ENCODE data around the gene TMEM176A.

TMEM176A gene

DNA sequence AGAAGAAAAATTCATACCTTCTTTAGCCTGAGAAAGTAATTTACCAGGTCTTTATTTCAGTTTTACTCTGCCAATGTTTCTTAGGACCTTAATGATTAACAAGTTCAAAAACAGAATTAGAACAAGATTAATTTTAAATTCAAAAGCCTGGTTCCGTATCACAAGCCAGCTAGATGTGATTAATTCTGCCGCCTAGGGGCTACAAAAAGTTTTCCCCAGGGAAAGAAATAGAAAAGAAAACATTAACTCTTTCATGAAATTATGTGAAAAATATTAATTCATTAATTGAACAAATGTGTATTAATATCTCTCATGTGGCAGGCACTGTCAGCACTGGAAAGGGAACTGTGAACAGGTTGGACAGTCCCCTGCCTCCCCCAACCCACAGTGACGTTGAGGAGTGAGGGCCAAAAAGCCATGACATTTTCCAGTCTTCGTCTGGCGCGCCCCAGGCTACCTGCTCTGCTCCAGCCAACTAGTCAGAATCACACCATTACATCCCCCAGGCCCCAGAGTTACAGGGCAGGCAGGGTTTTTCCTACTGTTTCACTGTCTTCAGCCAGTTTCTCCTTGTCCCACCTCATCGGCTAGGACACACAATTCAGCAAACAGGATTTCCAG lies 20.1 kb downstream of the TMEM176A start:
- DNase-seq: no peak

GRCh38 chr7:150823043-150823442 lies 22.5 kb downstream of the TMEM176A start:
- no peak for DNase-seq

DNA sequence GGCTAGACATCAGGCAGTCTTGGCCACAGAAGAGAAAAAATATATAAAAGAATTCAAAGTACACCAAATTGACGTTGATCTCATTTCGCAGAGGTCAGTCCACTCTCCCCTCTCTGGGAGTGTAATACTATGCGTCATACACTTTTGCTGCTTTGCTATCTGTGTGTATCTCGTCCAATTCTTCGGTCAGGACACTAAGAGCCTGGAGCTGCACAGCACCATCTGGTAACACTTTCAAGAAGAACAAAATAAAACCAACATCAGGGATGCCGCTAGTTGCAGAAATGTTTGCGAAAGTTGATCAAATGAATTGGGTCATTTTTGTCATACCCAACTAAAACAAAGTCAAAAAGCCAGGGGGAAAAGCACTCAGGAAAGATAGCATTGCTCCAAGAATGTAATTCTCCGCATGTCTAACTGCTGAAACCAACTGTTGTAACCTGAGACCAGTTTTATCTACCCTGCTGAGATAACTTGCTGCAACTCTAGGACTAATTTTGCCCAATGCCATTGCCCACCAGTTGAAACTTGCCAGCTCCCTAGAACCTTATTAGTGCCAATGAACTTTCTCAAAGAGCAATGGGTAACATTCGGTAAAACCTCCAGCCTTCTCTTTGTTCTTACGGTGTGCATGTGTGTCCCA lies 23.0 kb downstream of the TMEM176A start:
- no peak for DNase-seq

GRCh38 chr7:150824379-150825177 lies 24.0 kb downstream of the TMEM176A start:
- DNase-seq: no peak

DNA sequence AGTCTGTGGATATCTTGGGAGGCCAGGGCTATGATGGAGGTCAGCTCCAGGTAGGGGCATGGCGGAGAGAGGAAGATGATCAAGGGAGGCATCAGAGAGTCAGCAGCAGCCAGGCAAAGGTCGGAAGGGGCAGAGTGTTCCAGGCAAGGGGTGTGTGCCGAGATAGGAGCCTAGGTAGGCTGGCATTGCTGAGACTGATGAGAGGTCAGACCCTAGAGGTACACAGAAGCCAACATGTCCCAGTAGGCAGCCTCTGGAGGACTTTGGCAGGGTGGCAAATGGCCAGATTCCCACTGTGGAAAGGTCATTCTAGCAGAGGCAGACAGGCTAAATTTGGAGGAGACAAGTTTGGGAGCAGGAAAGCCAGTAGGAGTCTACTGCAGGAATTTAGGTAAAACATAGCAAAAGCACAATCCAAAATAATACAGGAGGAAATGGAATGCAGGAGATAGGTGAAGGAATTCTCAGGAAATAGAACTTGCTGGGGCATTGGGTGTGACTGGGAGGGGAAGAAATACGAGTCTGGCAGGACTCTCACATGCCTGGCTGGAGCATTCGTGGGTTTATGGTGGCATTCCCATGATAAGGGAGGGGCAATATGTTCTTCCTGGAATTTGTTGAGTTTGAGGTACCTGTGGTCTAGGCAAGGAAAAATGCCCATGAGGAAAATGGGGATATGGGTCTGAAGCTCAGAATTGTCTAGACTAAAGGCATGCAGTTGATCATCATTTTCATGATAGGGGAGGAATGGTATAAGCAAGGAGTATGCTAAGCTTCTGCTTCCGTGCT lies 25.7 kb downstream of the TMEM176A start:
- DNase-seq: no peak

DNA sequence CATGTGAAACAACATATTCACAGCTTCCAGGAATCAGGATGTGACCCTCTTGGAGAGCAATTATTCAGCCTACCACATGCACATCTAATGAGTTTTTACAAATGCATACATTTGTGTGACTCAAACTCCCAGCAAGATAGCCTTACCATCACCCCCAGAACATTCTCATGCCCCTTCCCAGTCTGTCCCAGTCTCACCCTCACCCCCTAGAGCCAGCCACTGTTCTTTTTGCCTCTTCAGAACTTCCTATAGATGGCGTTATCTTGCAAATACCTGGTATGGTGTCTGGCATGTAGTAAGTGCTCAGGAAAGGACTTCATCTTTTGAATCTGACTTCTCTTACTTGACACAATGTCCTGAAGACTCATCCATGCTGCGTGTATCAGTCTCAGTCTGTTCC lies 27.8 kb downstream of the TMEM176A start:
- DNase-seq: no peak

- DNase-seq: no peak
Observed at GRCh38 chr7:150829426-150829825, 28.9 kb downstream of the TMEM176A start.

DNA sequence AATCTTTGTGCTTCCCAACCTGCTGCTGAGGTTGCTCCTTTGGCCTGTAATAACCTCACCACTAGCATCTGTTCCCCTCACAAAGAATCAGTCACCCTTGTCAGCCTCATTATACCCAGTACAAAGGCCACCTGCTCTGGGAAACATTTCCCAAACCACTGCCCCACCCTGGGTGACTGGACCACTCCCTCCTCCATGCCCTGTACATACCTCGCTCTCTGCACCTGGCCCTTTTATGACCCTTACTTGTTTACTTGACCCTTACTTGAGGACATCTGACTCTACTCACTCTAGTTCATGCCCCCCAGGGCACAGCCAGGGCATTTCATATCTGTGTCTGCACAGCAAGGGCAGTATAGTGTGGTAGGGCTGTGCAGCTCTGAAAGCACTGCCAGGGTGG lies 30.4 kb downstream of the TMEM176A start:
- DNase-seq: no peak

GRCh38 chr7:150831851-150832250 lies 31.3 kb downstream of the TMEM176A start:
- DNase-seq: no peak

GRCh38 chr7:150835019-150835418 lies 34.5 kb downstream of the TMEM176A start:
- DNase-seq: no peak

DNA sequence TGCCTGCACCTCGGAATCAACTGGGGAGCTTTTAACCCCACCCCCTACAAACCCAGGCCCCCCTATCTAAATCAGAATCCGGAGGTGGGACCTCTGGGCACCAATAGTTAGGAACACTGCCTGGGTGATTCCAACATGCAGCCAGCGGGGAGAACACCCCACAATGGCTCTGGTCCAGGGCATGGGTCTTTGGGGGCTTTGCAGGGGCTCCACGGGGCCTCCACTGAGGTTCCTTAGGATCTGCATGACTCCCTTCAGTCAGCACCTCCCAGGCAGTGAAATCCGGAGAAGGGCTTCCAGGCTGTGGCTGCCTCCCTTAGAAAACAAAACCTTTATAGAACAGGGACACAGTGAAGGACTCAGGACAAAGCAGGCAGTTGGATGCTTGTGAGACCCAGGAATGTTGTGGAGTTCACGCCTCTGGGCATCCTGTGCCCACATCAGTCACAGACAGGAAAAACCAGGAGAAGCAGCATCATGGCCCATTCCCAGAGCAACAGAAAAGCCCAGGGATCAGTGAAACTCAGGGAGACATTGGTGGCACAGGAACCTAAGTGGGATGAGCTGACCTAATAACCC lies 35.2 kb downstream of the TMEM176A start:
- DNase-seq: no peak

GRCh38 chr7:150838965-150839650 lies 38.5 kb downstream of the TMEM176A start:
- no peak for DNase-seq

- DNase-seq: no peak
Observed at GRCh38 chr7:150842018-150842417, 41.4 kb downstream of the TMEM176A start.

- DNase-seq: no peak
Observed at GRCh38 chr7:150842716-150843115, 42.1 kb downstream of the TMEM176A start.

- no peak for DNase-seq
Observed at GRCh38 chr7:150845421-150845861, 44.9 kb downstream of the TMEM176A start.

- no peak for DNase-seq
Observed at GRCh38 chr7:150846291-150847115, 45.9 kb downstream of the TMEM176A start.

GRCh38 chr7:150847536-150847935 lies 47.0 kb downstream of the TMEM176A start:
- no peak for DNase-seq

GRCh38 chr7:150848111-150848510 lies 47.5 kb downstream of the TMEM176A start:
- no peak for DNase-seq

- DNase-seq: no peak
Observed at GRCh38 chr7:150848561-150849115, 48.1 kb downstream of the TMEM176A start.

- DNase-seq: no peak
Observed at GRCh38 chr7:150849204-150849775, 48.7 kb downstream of the TMEM176A start.

GRCh38 chr7:150850273-150850672 lies 49.7 kb downstream of the TMEM176A start:
- no peak for DNase-seq
